ENCODE measurements around the gene MXD3. TPM values are rescaled to one million over a fixed set of nuclear protein-coding genes. Genes with fewer than 3 reads are reported as not detected.

Gene MXD3
- total RNA-seq, 1 donor from 2014 or later: 29.5 TPM

DNA sequence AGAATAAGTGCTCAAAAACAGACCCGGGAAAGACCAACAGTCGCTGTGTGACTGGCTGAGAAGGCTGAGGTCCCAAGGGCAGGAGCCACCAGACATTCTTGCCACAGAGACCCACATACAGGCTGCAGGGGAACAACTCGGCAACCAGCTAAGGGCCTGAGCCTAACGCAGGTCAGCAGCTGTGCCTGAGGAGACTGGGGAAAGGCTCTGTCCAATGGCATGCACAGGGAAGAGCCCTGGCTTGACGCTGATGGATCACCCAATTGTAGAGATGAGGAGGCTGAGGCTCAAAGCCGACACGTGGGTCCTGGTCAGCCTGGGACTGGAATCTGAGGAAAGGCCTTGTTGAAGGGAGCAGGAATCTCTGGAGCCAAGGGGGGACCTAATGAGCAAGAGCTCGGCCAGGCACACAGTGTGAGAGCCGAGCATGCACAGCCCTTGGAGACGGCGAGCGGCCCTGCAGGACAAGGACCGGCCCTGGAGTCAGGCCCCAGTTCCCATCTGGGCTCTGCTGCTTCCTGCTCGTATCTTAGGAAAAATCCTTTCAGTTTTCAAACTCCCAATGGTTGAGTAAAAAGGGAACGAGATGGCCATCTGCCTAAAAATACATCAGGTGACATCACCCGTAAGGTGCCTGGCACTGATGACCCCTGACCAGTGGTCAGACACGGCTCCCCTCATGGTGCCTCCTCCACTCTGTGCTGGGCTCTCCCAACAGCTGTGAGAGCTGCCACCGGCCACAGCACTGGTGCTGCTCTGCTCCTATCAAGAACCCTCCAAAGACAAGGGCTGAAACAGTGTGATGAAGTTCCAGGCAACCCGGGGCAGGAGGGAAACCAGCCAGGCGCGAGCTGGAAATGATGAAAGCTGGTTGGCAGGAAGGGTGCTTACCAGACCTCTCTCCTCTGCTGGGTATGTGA lies 23.3 kb upstream of the MXD3 start:
- Mint-ChIP-seq H3K9me3 (no peaks in the 10 kb centered on the region), H3K4me1 (ENCODE audit: unreplicated experiment) (no peaks in the 10 kb centered on the region), H3K27ac (no peak overlapping the region)

DNA sequence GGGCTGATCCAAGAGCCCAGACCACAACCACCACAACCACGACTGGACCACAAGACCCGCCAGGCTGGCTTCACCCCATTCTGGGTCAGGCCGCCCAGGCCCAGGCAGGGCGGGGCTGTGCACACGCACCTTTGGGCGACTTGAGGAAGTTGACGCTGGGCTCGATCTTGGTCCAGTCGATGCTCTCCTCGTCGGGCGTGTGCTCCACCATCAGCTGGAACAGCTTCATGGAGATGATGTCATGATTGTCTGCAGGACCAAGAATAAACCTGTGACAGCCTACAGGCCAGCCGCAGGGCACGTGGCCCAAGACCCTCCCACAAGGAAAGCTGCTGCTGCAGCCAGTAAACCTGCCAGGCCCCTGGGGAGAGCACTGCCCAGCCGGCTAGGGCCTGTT lies 22.5 kb upstream of the MXD3 start:
- Mint-ChIP-seq H3K27me3 (no peaks in the 10 kb centered on the region), H3K9me3 (no peaks in the 10 kb centered on the region), H3K27ac (no peak overlapping the region), H3K4me1 (ENCODE audit: unreplicated experiment) (no peaks in the 10 kb centered on the region), H3K36me3 (peaks cover 6% of the 10 kb centered on the region), H3K4me3 (no peak overlapping the region)
- TF ChIP-seq, protein P1, sequence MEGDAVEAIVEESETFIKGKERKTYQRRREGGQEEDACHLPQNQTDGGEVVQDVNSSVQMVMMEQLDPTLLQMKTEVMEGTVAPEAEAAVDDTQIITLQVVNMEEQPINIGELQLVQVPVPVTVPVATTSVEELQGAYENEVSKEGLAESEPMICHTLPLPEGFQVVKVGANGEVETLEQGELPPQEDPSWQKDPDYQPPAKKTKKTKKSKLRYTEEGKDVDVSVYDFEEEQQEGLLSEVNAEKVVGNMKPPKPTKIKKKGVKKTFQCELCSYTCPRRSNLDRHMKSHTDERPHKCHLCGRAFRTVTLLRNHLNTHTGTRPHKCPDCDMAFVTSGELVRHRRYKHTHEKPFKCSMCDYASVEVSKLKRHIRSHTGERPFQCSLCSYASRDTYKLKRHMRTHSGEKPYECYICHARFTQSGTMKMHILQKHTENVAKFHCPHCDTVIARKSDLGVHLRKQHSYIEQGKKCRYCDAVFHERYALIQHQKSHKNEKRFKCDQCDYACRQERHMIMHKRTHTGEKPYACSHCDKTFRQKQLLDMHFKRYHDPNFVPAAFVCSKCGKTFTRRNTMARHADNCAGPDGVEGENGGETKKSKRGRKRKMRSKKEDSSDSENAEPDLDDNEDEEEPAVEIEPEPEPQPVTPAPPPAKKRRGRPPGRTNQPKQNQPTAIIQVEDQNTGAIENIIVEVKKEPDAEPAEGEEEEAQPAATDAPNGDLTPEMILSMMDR (conservative IDR thresholded peaks at IDR 0.05): no peak
- DNase-seq (ENCODE audit: extremely low spot score, unreplicated experiment): no peak

More for the DNA sequence above, 23.3 kb upstream of the MXD3 start:
- Mint-ChIP-seq H3K36me3 (peaks cover 10% of the 10 kb centered on the region), H3K4me3 (no peak overlapping the region), H3K27me3 (no peaks in the 10 kb centered on the region)
- TF ChIP-seq, protein P1 (conservative IDR thresholded peaks at IDR 0.05): no peak
- no peak for DNase-seq (ENCODE audit: extremely low spot score, unreplicated experiment)

DNA sequence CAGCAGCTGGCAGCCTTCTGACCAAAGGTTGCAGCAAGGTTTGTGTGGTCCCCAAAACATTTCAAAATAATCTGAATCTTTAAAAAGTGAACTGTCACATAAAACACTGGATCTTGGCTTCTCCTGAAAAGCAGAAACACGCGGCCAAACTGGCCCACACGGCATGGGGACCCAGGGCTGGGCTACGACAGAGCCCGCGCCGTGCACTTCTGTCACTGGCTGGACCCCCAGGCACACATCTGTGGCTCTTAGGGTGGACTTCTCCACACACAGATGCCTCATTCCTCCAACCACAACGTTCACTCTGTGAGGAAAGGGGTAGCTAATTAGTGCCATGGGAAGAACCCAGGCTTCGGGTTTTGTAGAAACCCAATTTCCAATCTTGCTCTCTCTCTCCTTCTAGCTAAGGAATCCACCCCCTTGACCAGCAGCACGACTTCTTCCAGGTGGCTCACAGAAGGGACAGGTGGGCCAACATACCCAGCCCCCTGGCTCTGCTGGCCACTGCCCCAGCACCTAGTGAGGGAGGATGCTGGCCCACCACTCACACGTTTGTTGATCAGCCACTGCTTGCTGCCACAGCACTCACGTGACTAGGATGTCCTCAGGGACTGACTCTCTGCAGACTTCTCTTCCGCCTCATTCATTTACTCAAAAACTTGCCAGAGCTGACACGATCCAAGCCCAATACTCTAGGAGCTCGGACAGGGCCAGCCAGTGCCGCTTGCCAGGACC lies 21.9 kb upstream of the MXD3 start:
- DNase-seq (ENCODE audit: extremely low spot score, unreplicated experiment): no peak
- Mint-ChIP-seq H3K4me1 (ENCODE audit: unreplicated experiment) (no peaks in the 10 kb centered on the region), H3K4me3 (no peak overlapping the region), H3K36me3 (peaks cover 6% of the 10 kb centered on the region), H3K27ac (no peak overlapping the region), H3K9me3 (no peaks in the 10 kb centered on the region), H3K27me3 (no peaks in the 10 kb centered on the region)
- TF ChIP-seq, protein P1 (conservative IDR thresholded peaks at IDR 0.05): no peak

DNA sequence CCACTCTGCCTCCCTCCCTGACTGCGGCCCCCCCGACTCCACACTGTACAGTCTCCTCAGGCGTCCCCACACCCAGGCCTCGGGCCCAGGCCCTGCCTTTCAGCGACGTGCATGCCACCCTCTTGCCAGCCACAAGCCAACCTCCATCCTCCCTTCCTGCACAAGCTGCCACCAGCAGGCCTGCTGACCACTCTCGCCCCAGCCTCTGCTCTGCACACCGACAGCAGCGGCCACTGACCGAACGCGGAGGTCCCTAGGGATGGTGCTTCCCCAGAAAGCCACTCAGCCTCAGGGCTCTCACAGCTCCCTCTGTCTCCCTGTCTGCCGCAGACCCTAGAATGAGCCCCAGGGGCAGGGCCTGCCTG lies 21.2 kb upstream of the MXD3 start:
- Mint-ChIP-seq H3K9me3 (no peaks in the 10 kb centered on the region), H3K27me3 (no peaks in the 10 kb centered on the region), H3K36me3 (peaks cover 6% of the 10 kb centered on the region), H3K4me1 (ENCODE audit: unreplicated experiment) (peaks cover under 1% of the 10 kb centered on the region), H3K4me3 (no peak overlapping the region), H3K27ac (no peak overlapping the region)
- TF ChIP-seq, protein P1 (conservative IDR thresholded peaks at IDR 0.05): no peak
- DNase-seq (ENCODE audit: extremely low spot score, unreplicated experiment): no peak

DNA sequence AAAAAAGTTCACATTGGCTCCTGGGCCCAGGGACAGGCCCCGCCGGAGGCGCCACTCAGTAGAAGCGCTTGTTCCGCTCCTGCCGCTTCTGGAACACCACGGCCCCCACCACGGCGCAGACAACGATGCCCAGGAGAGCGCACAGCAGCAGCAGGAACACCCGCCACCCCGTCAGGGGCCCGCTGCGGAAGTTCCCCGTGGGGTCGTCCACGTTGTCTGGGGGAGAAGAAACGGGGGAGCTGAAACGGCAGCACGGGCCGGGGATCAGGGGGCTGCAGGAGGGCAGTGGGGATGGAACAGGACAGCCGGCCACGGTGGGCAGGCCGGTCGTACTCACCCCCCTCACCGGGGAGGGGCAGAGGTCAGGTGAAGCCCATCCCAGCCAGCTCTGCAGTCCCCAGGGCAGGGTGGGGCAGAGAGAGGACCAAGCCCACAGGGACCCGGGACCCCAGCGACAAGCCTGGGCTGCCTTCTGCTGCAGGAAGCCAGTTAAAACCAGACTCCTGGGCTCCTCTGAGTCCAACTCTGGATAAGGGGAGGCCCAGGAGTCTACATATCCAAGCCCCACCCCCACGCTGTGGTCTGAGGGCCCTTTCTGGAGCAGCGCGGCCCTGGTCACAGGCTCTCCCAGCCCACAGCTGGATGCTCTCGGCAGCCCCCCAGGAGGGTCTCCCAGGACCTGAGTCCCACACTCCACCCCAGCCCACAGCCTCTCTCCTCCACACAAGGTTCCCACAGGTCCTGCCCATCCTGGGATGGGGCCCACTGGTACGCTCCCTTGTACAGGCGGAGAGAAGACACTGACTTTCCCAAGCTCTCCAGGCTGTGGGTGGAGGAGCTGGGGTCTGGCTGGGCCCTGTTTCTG lies 20.6 kb upstream of the MXD3 start:
- Mint-ChIP-seq H3K27ac (no peak overlapping the region), H3K36me3 (peaks cover 6% of the 10 kb centered on the region), H3K9me3 (no peaks in the 10 kb centered on the region), H3K4me3 (no peak overlapping the region), H3K27me3 (no peaks in the 10 kb centered on the region), H3K4me1 (ENCODE audit: unreplicated experiment) (peaks cover 4% of the 10 kb centered on the region)
- TF ChIP-seq, protein P1 (conservative IDR thresholded peaks at IDR 0.05): no peak
- DNase-seq (ENCODE audit: extremely low spot score, unreplicated experiment): no peak
